ENCODE data around the gene CTXND1. TPM values are rescaled to one million over a fixed set of nuclear protein-coding genes. Genes with fewer than 3 reads are reported as not detected.

CTXND1 gene
- total RNA-seq, 2 experiments from 2014 or later = not detected

DNA sequence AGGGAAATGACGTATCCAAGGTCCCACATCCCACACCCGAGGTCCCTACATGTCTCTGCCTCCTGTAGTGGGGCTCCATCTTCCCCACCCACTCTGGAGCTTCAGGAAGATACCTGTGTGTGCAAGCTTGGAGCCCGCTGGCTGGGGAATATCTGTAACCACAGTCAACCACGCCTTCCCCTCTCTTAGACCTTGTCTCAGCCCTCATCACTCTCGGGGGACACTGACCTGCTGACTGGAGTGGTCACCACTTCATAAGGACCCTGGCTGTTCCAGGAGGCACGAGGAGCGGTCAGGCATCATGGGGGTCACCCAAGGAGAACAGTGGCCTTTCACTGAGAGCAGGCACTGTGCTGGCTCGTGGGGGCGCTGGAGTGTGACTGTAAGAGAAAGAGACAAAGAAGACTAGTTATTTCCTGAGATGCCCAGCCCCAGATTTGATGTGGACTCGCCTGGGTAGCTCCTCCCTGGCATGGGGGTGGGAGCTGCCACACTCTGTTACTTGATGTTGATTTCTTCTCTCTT, 48.6 kb downstream of the CTXND1 start:
- ChIA-PET POLR2A (interaction anchor here (0.6 kb wide), 1 partner anchor 968 kb away, joined by 3 read pairs; no protein-coding TSS in a partner anchor), CTCF (ENCODE audit: unreplicated experiment) (interaction anchor here (1.0 kb wide), 1 partner anchor 14 kb away, joined by 3 read pairs; no protein-coding TSS in a partner anchor)
- no peaks in the 10 kb centered on the region for H3K79me2 ChIP-seq (ENCODE audit: insufficient read depth, low read depth, low read length)
- H3K4me1 ChIP-seq (ENCODE audit: insufficient read depth, low read length, poor library complexity, severe bottlenecking) = no peaks in the 10 kb centered on the region
- intact Hi-C loops (cut with micrococcal nuclease; ENCODE audit: unreplicated experiment) = no loop called here
- no peak for DNase-seq (ENCODE audit: low spot score)
- H3K9me3 ChIP-seq (ENCODE audit: low read length) = no peaks in the 10 kb centered on the region
- no peak overlapping the region for H2AFZ ChIP-seq (ENCODE audit: low read length)
- H3K36me3 ChIP-seq (ENCODE audit: insufficient read depth, low read length) = no peaks in the 10 kb centered on the region
- no TSS peak for BruUV-seq (replicated peaks)
- no peak for TF ChIP-seq EZH2phosphoT487 (IDR thresholded peaks at IDR 0.05; ENCODE audit: borderline replicate concordance, low read depth, low read length)
- TF ChIP-seq, protein P1, sequence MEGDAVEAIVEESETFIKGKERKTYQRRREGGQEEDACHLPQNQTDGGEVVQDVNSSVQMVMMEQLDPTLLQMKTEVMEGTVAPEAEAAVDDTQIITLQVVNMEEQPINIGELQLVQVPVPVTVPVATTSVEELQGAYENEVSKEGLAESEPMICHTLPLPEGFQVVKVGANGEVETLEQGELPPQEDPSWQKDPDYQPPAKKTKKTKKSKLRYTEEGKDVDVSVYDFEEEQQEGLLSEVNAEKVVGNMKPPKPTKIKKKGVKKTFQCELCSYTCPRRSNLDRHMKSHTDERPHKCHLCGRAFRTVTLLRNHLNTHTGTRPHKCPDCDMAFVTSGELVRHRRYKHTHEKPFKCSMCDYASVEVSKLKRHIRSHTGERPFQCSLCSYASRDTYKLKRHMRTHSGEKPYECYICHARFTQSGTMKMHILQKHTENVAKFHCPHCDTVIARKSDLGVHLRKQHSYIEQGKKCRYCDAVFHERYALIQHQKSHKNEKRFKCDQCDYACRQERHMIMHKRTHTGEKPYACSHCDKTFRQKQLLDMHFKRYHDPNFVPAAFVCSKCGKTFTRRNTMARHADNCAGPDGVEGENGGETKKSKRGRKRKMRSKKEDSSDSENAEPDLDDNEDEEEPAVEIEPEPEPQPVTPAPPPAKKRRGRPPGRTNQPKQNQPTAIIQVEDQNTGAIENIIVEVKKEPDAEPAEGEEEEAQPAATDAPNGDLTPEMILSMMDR (conservative IDR thresholded peaks at IDR 0.05; ENCODE audit: low read length) = no peak
- H3K9me2 ChIP-seq (ENCODE audit: insufficient read depth, low read length) = no peaks in the 10 kb centered on the region
- no peak overlapping the region for H3K27ac ChIP-seq (ENCODE audit: low read depth, low read length, poor library complexity, severe bottlenecking)
- H3K4me3 ChIP-seq (ENCODE audit: low read depth, low read length, poor library complexity, severe bottlenecking) = no peak overlapping the region
- H3K4me2 ChIP-seq (ENCODE audit: low read length) = no peak overlapping the region
- H4K20me1 ChIP-seq (ENCODE audit: insufficient read depth, low read length) = no peaks in the 10 kb centered on the region

DNA sequence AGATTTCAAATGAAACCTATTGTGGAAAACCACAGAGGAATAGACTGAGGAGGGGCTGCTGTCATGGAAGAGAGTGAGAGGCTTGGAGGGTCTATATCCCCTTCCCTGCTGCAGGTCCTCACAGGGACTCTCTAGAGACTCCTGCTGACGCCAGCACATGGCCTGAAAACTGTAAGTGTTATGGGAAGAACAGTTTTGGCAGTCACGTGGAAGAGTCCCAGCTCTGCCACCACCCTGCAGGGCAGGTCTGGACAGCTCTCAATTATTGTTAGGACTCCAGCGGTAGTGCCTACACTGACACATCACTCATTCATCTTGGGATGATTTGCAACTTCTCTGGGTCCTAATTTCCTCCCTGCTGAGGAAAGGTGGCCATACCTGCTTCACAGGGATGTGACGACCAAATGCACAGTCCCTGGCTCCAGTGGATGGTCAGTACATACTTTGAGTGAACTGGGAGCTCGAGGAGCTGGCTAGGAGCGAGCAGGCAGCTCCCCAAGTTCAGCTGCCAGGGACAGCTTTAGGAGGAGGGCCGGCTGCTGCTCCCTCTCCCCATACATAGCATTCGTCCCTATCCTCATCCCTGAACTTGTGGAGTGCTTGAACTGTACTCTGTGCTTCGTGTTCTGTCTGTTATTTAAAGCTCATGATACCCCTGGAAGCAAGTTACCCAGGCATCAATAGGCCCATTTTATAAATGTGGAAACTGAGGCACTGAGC, 49.2 kb downstream of the CTXND1 start:
- Histone ChIP-seq H3K4me1 (ENCODE audit: insufficient read depth, low read length, poor library complexity, severe bottlenecking) (no peaks in the 10 kb centered on the region), H3K36me3 (ENCODE audit: insufficient read depth, low read length) (no peaks in the 10 kb centered on the region), H4K20me1 (ENCODE audit: insufficient read depth, low read length) (no peaks in the 10 kb centered on the region), H3K9me2 (ENCODE audit: insufficient read depth, low read length) (no peaks in the 10 kb centered on the region), H3K4me2 (ENCODE audit: low read length) (no peak overlapping the region), H3K9me3 (ENCODE audit: low read length) (no peaks in the 10 kb centered on the region), H2AFZ (ENCODE audit: low read length) (no peak overlapping the region), H3K79me2 (ENCODE audit: insufficient read depth, low read depth, low read length) (no peaks in the 10 kb centered on the region), H3K4me3 (ENCODE audit: low read depth, low read length, poor library complexity, severe bottlenecking) (no peak overlapping the region), H3K27ac (ENCODE audit: low read depth, low read length, poor library complexity, severe bottlenecking) (no peak overlapping the region)
- ChIA-PET CTCF (ENCODE audit: unreplicated experiment) (interaction anchor here (1.0 kb wide), 1 partner anchor 13 kb away, joined by 3 read pairs; no protein-coding TSS in a partner anchor), POLR2A (interaction anchor here (0.6 kb wide), 1 partner anchor 967 kb away, joined by 3 read pairs; no protein-coding TSS in a partner anchor)
- TF ChIP-seq EZH2phosphoT487 (IDR thresholded peaks at IDR 0.05; ENCODE audit: borderline replicate concordance, low read depth, low read length) = no peak
- TF ChIP-seq, protein P1 (conservative IDR thresholded peaks at IDR 0.05; ENCODE audit: low read length) = no peak
- no TSS peak for BruUV-seq (replicated peaks)
- DNase-seq (ENCODE audit: low spot score) = no peak
- intact Hi-C loops (cut with micrococcal nuclease; ENCODE audit: unreplicated experiment) = no loop called here

DNA sequence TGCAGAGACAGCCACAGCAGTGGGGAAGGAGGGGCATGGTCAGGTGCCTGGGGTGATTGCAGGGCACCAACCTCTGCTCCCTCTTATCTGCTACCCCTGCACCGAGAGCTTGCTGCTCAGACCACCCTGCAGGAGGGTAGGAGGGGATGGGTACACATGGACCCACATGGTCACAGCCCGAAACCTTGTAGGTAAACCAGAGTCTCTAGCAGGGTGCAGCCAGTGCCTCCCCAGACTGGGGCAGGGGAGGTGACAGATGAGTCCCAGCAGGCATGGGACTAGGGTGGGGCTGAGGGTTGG, 50.0 kb downstream of the CTXND1 start:
- BruUV-seq (replicated peaks) = no TSS peak
- Histone ChIP-seq H3K27ac (ENCODE audit: low read depth, low read length, poor library complexity, severe bottlenecking) (no peak overlapping the region), H3K36me3 (ENCODE audit: insufficient read depth, low read length) (no peaks in the 10 kb centered on the region), H2AFZ (ENCODE audit: low read length) (no peak overlapping the region), H3K4me2 (ENCODE audit: low read length) (no peak overlapping the region), H3K9me2 (ENCODE audit: insufficient read depth, low read length) (no peaks in the 10 kb centered on the region), H3K9me3 (ENCODE audit: low read length) (no peaks in the 10 kb centered on the region), H4K20me1 (ENCODE audit: insufficient read depth, low read length) (no peaks in the 10 kb centered on the region), H3K4me1 (ENCODE audit: insufficient read depth, low read length, poor library complexity, severe bottlenecking) (no peaks in the 10 kb centered on the region), H3K79me2 (ENCODE audit: insufficient read depth, low read depth, low read length) (no peaks in the 10 kb centered on the region), H3K4me3 (ENCODE audit: low read depth, low read length, poor library complexity, severe bottlenecking) (no peak overlapping the region)
- intact Hi-C loops (cut with micrococcal nuclease; ENCODE audit: unreplicated experiment) = no loop called here
- POLR2A ChIA-PET = no interaction called here
- no peak for TF ChIP-seq EZH2phosphoT487 (IDR thresholded peaks at IDR 0.05; ENCODE audit: borderline replicate concordance, low read depth, low read length)
- TF ChIP-seq, protein P1 (conservative IDR thresholded peaks at IDR 0.05; ENCODE audit: low read length) = no peak
- CTCF ChIA-PET (ENCODE audit: unreplicated experiment) = no interaction called here
- no peak for DNase-seq (ENCODE audit: low spot score)

All from OCI-LY7 (cell line).